T1000 (cell line): Measurements from ENCODE around the gene ANKRD11.
"Not testable (repeated sequence)": the region's sequence is repeated elsewhere in the genome, so short reads cannot be mapped to it uniquely, and the experiment has no call there.

Experiments
- DNase-seq: peaks from one replicate; lab custom pipeline; 2025; ENCODE audit warnings: mixed read lengths; lab: John Stamatoyannopoulos, UW

ANKRD11 gene

GRCh38 chr16:89267746-89268145 lies 222.6 kb downstream of the ANKRD11 start:
- not testable (repeated sequence) for DNase-seq

DNA sequence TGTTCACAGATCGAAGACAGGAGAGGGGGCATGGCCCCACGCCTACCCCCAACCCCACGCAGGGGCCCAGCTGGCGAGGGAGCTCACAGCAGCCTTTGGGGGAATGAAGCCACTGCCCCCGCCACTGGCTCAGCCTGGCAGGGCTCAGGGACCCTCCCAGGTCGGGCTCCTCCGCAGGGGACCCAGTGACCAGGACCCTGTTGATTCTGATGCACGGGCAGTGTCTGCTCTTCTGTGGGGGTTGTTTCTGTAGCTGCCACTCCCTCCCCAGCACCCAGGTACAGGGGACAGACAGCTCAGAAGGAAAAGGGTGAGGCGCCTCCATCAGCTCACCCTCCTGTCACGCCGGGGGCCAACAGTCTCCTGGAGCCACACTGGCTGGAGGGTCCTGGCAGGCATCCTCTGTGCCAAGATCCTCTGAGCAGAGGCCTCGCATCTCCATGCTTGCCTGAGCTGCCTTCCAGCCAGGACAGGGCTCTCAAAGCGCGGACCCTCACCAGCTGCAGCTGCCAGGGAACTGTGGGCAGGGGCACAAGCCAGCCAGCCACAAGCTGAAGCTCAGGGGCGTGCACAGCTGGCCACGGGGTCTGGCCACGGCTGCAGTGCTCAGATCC lies 223.7 kb downstream of the ANKRD11 start:
- no peak for DNase-seq

GRCh38 chr16:89265647-89266046 lies 224.7 kb downstream of the ANKRD11 start:
- DNase-seq, result no peak

- no peak for DNase-seq
These were observed 225.4 kb downstream of the ANKRD11 start for GRCh38 chr16:89264800-89265550.

- no peak for DNase-seq
These were observed 228.4 kb downstream of the ANKRD11 start for GRCh38 chr16:89261691-89262563.

DNA sequence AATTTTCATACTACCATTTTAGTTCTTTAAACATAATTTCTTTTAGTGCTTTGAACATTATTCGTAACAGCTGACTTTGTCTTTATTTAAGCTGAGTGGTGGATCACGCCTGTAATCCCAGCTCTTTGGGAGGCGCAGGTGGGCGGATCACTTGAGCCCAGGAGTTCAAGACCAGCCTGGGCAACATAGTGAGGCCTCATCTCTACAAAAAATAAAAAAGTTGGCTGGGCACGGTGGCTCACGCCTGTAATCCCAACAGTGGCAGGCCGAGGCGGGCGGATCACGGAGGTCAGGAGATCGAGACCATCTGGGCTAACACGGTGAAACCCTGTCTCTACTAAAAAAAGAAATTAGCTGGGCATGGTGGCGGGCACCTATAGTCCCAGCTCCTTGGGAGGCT lies 230.5 kb downstream of the ANKRD11 start:
- DNase-seq, result not testable (repeated sequence)

GRCh38 chr16:89257757-89258465 lies 232.4 kb downstream of the ANKRD11 start:
- DNase-seq, result no peak

DNA sequence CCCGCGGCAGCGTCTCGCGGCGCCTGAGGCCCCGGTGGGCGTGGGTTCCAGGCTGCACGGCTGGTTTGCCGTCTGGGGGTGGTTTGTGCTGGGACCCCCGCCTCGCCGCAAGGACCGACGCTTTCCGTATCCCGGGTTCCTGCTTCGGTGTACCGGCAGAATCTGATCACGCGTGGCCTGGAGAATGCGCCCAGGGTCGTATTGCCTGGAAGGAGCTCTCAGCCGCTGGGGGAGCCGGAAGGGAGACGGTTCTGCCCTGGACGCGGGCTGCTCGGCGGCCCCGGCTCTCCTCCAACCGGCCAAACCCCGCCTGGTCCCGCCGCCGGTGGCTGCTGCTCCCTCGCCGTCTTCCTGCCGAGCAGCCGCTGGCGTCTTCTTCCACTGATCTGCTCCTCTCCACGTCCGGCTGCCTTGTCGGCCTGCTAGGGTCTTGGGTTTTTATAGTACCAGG lies 233.1 kb downstream of the ANKRD11 start:
- no peak for DNase-seq

GRCh38 chr16:89256651-89257254 lies 233.6 kb downstream of the ANKRD11 start:
- peak; percentile 33 for DNase-seq

DNA sequence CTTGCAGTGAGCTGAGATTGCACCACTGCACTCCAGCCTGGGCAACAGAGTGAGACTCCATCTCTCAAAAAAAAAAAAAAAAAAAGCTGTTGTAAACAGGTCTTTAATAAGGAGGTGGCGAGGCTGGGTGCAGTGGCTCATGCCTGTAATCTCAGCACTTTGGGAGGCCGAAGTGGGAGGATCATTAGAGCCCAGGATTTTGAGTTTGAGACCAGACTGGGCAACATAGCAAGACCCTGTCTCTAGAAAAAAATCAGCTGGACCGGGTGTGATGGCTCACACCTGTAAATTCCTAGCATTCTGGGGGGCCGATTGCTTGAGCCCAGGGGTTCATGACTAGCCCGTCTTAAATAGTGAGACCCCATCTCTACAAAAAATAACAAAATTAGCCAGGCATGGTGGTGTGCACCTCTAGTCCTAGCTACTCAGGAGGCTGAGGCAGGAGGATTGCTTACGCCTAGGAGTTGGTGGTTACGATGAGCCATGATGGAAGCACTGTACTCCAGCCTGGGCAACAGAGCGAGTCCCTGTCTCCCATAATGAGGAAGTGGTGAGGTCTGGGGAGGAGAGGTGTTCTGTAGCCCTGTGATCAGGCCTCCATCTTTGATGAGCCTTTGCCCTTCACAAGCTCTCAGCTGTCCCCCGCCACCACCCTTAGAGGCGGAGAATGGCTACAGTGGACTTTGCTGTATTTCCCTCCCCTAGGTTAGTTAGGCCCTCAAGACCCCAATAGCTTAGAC lies 236.6 kb downstream of the ANKRD11 start:
- DNase-seq, result no peak

DNA sequence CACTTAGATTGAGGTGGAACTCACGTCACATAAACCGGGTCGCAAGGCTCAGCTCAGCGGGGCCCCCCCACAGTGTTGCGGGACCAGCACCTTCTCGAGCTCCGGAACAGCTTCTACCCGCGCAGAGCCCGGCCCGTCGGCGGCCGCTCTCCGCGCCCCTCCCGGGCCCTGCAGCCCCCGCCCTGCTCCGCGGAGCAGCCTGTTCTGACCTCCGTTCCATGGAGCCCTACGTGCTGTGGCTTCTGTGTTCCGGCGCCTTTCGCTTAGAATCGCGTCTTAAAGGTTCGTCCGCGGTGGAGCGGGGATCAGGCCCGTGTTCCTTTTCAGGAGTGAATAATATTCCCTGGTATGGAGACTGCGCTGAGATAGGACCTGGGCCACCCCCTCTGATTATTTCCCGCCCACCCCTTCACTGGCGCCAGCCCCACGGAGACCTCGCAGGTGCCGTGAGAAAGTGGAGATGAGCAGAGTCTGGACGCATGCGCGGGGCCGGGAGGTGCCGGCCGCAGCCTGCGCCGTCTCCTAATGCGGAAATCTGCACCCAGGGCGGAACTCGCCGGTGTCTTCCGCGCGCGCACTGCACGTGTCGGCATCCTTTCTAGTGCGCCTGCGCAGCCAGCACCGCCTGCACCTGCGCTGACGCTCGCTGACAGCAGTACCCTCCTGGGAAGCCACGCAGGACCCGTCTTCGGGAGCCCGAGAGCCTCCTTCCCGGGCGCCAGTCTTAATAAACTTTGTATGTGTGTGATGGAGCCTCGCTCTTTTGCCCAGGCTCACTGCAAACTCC lies 242.0 kb downstream of the ANKRD11 start:
- no peak for DNase-seq

DNA sequence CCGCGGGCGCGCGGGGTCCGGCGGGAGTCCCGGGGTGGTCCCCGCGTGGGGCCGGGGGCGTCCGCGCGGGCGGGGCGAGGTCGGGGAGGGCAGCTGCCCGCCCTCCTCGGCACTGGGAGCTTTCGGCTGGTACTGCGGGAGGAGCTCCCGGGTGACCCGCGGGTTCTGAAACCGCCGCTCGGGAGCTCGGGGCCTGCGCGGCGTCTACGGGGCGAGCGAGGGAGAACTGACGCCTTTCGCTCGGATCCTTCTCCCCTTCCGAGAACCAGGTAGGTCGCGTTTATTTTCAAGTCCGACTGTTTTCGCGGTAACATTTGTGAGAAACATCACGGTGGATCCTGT lies 242.7 kb downstream of the ANKRD11 start:
- DNase-seq, result not testable (repeated sequence)

- DNase-seq, result peak; percentile 79
These were observed 243.2 kb downstream of the ANKRD11 start for GRCh38 chr16:89246903-89247733.

DNA sequence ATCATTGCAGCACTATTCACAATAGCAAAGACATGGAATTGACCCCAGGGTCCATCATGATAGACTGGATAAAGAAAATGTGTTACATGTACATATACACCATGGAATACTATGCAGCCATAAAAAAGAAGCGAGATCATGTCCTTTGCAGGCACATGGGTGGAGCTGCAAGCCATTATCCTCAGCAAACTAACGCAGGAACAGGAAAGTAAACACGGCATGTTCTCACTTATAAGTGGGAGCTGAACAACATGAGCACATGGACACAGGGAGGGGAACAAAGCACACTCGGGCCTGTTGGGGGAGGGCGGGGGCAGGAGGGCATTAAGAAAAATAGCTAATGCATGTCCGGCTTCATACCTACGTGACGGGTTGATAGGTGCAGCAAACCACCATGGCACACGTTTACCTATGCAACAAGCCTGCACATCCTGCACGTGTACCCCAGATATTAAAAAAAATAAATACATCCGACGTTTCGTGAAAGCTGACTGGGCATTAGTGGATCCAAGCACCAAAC lies 243.9 kb downstream of the ANKRD11 start:
- DNase-seq, result no peak

- DNase-seq, result no peak
These were observed 245.6 kb downstream of the ANKRD11 start for GRCh38 chr16:89244754-89245153.

GRCh38 chr16:89244264-89244663 lies 246.1 kb downstream of the ANKRD11 start:
- DNase-seq, result not testable (repeated sequence)

DNA sequence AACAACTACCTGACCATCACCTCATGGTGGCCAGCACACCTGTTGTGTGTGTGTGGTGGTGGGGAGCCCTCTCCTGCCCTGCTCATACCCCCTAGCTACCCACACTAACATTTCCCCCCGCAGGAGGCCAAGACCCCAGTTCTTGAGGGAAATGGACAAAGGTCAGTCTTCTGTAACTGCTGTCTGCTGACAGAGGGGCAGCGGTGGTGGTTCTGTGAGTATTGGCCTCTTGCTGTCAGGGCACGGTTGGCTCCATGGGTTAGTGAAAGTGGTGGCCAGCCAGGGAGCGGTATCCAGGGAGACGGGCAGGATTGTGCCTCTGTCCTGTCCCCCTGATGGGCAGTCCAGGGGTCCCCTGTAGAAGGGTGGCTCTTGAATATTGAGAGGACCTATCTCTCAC lies 246.7 kb downstream of the ANKRD11 start:
- no peak for DNase-seq

GRCh38 chr16:89242795-89243200 lies 247.6 kb downstream of the ANKRD11 start:
- no peak for DNase-seq
